Activated T-helper 1 cell treated with anti-CD3 and anti-CD28 coated beads, Interleukin-12 subunit alpha, Interleukin-12 subunit beta, Interleukin-2, Interleukin-4 antibody, amounts not matched to agents 30 ng/mL and 10 ng/mL and 1 ng/mL, durations not matched to agents 14 hours and 24 hours and 36 hours (primary cell): ENCODE measurements around the gene ACTA2. TPM values are rescaled to one million over a fixed set of nuclear protein-coding genes. Genes with fewer than 3 reads are reported as not detected.

Experiments
- DNase-seq: peaks from one replicate; pipeline ENCODE4 v3.0.0; 2021; ENCODE audit warnings: low spot score
- H3K27ac Mint-ChIP-seq: one replicate; pipeline ENCODE4 v1.8.0; 2021; ENCODE audit warnings: mild to moderate bottlenecking, mixed read lengths
- H3K27me3 Mint-ChIP-seq: one replicate; pipeline ENCODE4 v1.8.0; 2022; ENCODE audit warnings: mild to moderate bottlenecking, moderate library complexity, mixed read lengths; ENCODE audit not compliant: insufficient read depth
- H3K36me3 Mint-ChIP-seq: one replicate; pipeline ENCODE4 v1.8.0; 2021; ENCODE audit warnings: low read depth, mixed read lengths
- H3K4me1 Mint-ChIP-seq: one replicate; pipeline ENCODE4 v1.8.0; 2021; ENCODE audit warnings: low read depth, mixed read lengths
- H3K4me3 Mint-ChIP-seq: one replicate; pipeline ENCODE4 v1.8.0; 2021; ENCODE audit warnings: mild to moderate bottlenecking, moderate library complexity, mixed read lengths
- H3K9me3 Mint-ChIP-seq: one replicate; pipeline ENCODE4 v1.8.0; 2021; ENCODE audit warnings: mixed read lengths
- intact Hi-C: fragments of 100-400 bp; cut with micrococcal nuclease; formaldehyde crosslinking; loops from one replicate; pipeline ENCODE4 v1.15.1; 2024
- total RNA-seq: library from RNA; stranded (reverse); gene quantifications from 2 replicates; pipeline ENCODE4 v1.2.3, GENCODE V29; 2022

Gene ACTA2
- total RNA-seq, 1 donor from 2014 or later = 12.2 TPM

GRCh38 chr10:88979603-88980002, 27.0 kb upstream of the ACTA2 start:
- Mint-ChIP-seq H3K36me3 (peaks cover 15% of the 10 kb centered on the region), H3K4me3 (no peak overlapping the region), H3K9me3 (no peaks in the 10 kb centered on the region), H3K27ac (no peak overlapping the region), H3K27me3 (peaks cover 3% of the 10 kb centered on the region), H3K4me1 (peaks cover 24% of the 10 kb centered on the region)
- DNase-seq = no peak
- intact Hi-C loops = loop anchor here (10.0 kb wide), 1 partner anchor 665 kb away; the partner anchor contains the start of gene PANK1

DNA sequence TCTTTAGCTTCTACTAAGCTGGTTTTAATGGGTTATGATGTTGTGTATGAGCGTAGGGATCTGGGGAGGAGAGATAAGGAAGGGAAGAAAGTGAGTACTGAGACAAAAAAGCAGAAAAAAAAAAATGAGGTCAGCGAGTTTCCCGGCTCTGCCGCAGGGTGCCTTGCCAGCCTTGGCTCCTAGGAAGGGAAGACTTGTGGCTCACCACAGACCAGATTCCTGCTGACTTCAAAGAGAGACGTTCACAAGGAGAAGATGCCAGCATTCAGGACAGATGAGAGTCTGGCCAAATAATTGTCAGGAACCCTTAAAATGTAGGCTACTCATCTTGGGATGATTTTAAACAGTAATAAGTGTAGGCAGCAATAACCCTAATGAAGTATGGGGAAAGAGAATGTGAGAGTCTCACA, 26.6 kb upstream of the ACTA2 start:
- peaks cover 13% of the 10 kb centered on the region for H3K36me3 Mint-ChIP-seq
- intact Hi-C loops = no loop called here
- H3K9me3 Mint-ChIP-seq = no peaks in the 10 kb centered on the region
- DNase-seq = no peak
- H3K27ac Mint-ChIP-seq = no peak overlapping the region
- peaks cover 22% of the 10 kb centered on the region for H3K4me1 Mint-ChIP-seq
- H3K4me3 Mint-ChIP-seq = no peak overlapping the region
- peaks cover 3% of the 10 kb centered on the region for H3K27me3 Mint-ChIP-seq

DNA sequence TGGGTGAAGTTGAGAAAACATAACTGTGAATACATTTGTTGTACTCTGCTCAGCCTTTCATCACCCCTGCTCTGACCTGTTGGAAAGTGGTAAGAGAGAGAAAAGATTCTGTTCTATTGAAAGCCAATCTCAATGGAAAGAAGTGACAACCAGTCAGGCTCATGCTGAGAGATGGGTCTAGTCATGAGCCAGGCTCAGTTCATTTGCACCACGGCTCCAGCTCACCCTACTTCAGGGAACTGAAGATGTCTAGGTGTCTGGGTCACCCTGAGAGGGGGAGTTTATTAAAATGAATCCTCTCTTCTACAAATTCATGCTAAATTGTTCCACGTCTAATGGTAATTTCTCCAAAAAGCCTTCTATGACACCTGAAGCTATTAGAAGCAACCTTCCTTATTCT, 25.9 kb upstream of the ACTA2 start:
- H3K36me3 Mint-ChIP-seq = peaks cover 9% of the 10 kb centered on the region
- intact Hi-C loops = no loop called here
- no peaks in the 10 kb centered on the region for H3K9me3 Mint-ChIP-seq
- peaks cover 16% of the 10 kb centered on the region for H3K4me1 Mint-ChIP-seq
- DNase-seq = no peak
- no peak overlapping the region for H3K4me3 Mint-ChIP-seq
- H3K27me3 Mint-ChIP-seq = peaks cover 3% of the 10 kb centered on the region
- H3K27ac Mint-ChIP-seq = no peak overlapping the region

DNA sequence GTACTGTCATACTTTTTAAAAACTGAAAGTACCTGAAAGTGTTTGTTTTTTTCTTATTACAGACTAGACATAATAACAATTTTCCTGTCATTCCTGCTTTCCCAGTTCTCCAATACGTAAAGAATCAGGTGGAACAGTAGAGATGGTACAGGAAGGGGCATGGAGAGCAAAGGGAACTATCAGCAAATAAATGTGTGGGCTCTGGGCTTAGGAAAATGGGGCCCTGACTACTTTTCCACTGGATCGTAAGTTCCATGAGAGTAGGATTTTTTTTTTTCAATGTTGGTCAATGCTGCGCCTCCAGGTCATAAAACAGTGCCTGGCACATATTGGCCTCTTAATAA, 22.8 kb upstream of the ACTA2 start:
- DNase-seq = no peak
- Mint-ChIP-seq H3K27ac (peak overlapping the region; percentile 83), H3K9me3 (no peaks in the 10 kb centered on the region), H3K4me3 (peak overlapping the region; percentile 86), H3K27me3 (peaks cover 2% of the 10 kb centered on the region), H3K36me3 (peaks cover 2% of the 10 kb centered on the region), H3K4me1 (peaks cover 16% of the 10 kb centered on the region)
- intact Hi-C loops = loop anchor here (1.0 kb wide), 1 partner anchor 15 kb away; the partner anchor contains the start of gene FAS

- Mint-ChIP-seq H3K27me3 (peaks cover 3% of the 10 kb centered on the region), H3K4me3 (peak overlapping the region; percentile 86), H3K4me1 (peaks cover 16% of the 10 kb centered on the region), H3K27ac (peak overlapping the region; percentile 83), H3K36me3 (peaks cover 2% of the 10 kb centered on the region), H3K9me3 (no peaks in the 10 kb centered on the region)
- intact Hi-C loops = loop anchor here (1.0 kb wide), 1 partner anchor 16 kb away; the partner anchor contains the start of gene FAS
- no peak for DNase-seq
Observed at GRCh38 chr10:88974446-88975376, 22.1 kb upstream of the ACTA2 start.

- Mint-ChIP-seq H3K27ac (no peak overlapping the region), H3K4me3 (no peak overlapping the region), H3K27me3 (peaks cover 5% of the 10 kb centered on the region), H3K36me3 (peaks cover 2% of the 10 kb centered on the region), H3K4me1 (peaks cover 16% of the 10 kb centered on the region), H3K9me3 (no peaks in the 10 kb centered on the region)
- DNase-seq = no peak
- intact Hi-C loops = no loop called here
Observed at GRCh38 chr10:88974012-88974411, 21.4 kb upstream of the ACTA2 start.

DNA sequence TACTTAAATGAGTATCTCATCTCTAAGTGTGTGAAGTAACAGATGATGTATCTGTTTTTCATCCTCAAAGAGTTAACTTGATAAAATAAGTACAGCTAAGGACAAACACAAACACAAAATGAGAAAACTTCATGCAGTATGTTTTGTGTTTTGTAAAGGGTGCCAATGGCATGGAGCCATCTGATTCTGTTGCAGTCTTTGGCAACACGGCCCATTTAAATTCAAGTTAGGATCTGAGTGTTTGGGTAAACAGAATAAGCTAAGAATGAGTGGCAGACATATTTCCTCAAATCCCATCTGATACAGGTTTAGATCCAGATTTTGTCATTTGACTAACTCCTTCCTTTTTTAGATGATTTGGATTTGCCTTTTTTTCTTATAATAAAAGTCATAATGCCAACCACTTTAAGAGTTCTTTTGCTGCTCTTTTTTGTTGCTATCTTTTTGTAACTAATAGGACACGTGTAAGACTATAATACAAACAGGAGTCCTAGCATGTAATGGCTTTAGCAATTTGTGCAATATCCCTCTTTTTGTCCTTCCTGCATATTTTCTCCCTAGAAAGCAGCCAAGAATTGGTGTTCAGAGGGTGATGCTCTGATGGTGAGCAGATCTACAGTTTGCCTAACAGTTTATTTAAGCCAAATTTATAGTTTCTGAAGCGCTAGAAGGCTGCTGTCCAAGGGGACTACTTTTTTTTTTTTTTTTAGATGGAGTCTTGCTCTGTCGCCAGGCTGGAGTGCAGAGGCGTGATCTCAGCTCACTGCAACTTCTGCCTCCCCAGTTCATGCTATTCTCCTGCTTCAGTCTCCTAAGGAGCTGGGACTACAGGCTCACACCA, 18.9 kb upstream of the ACTA2 start:
- no peak overlapping the region for H3K4me3 Mint-ChIP-seq
- H3K4me1 Mint-ChIP-seq = peaks cover 16% of the 10 kb centered on the region
- no peak overlapping the region for H3K27ac Mint-ChIP-seq
- peaks cover 5% of the 10 kb centered on the region for H3K27me3 Mint-ChIP-seq
- no peaks in the 10 kb centered on the region for H3K9me3 Mint-ChIP-seq
- intact Hi-C loops = no loop called here
- no peak for DNase-seq
- no peaks in the 10 kb centered on the region for H3K36me3 Mint-ChIP-seq

- Mint-ChIP-seq H3K9me3 (no peaks in the 10 kb centered on the region), H3K27me3 (peaks cover 9% of the 10 kb centered on the region), H3K4me1 (no peaks in the 10 kb centered on the region), H3K36me3 (no peaks in the 10 kb centered on the region), H3K27ac (no peak overlapping the region), H3K4me3 (no peak overlapping the region)
- DNase-seq = no peak
- intact Hi-C loops = no loop called here
Observed at GRCh38 chr10:88968391-88968790, 15.8 kb upstream of the ACTA2 start.

DNA sequence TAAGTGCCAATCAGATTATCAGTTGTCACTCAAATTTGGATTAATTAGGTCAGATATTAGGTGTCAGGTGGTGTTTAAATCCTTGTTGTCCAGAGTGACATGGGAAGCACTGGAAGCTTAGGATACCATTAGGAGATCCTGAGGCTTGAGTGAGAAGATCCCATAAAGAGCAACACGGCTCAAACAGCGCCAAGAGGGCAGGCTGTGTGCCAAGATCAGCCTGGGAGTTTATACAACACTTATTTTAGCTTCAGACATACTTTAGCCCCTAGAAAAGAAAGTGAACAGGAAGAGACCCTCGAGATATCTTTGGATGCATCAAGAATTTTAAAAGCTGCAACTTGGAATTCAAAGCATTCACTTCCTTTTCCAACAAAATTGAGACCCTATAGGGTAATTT, 14.2 kb upstream of the ACTA2 start:
- no peak for DNase-seq
- peaks cover 11% of the 10 kb centered on the region for H3K4me1 Mint-ChIP-seq
- H3K36me3 Mint-ChIP-seq = no peaks in the 10 kb centered on the region
- no peak overlapping the region for H3K4me3 Mint-ChIP-seq
- H3K27ac Mint-ChIP-seq = no peak overlapping the region
- no peaks in the 10 kb centered on the region for H3K9me3 Mint-ChIP-seq
- intact Hi-C loops = no loop called here
- H3K27me3 Mint-ChIP-seq = peaks cover 8% of the 10 kb centered on the region

DNA sequence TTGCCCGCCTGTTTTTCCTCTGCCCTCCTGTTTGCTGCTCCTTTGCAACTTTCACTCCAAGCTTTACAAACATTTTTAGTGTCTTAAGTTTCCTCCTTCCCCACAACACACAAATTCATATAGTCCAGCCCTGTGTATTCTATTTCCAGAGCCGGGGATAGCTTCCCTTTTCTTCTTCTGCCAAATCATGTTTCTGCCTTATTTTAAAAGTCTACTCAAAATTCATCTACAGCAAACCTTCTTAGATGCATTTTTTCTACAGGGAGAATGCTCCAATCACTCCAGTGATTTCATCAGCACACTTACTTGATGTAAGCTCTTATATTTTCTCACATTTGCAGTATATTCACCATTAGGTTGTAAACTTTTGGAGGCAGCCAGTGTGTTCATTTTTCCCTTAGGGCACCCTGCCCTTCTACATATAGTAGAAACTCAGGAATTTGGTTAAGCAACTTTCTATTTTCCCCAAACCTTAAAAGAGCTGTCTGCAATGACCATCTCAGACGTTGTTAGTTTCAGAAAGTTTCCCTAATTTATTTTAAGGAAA, 12.4 kb upstream of the ACTA2 start:
- H3K27ac Mint-ChIP-seq = no peak overlapping the region
- no peaks in the 10 kb centered on the region for H3K36me3 Mint-ChIP-seq
- no peak overlapping the region for H3K4me3 Mint-ChIP-seq
- H3K27me3 Mint-ChIP-seq = peaks cover 12% of the 10 kb centered on the region
- no peak for DNase-seq
- H3K4me1 Mint-ChIP-seq = peaks cover 24% of the 10 kb centered on the region
- H3K9me3 Mint-ChIP-seq = no peaks in the 10 kb centered on the region
- intact Hi-C loops = no loop called here

DNA sequence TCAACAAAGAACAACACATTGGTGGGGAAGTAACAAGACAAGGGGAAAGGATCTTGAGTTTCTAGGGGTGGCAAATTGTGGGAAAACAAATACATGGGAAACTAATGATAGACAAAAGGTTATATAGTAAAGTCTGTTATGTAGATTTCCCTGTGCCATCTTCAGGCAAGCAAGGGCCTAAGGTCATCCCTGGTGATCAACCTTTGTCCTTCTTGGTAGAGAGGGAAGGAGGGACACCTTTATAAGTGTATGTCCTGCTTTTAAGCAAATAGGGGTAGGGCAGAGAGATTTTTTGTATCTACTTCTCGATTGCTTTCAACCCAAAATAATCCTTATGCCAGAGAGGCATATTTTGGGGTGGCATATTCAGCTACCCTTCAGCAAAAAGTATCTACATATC, 11.8 kb upstream of the ACTA2 start:
- H3K27ac Mint-ChIP-seq = no peak overlapping the region
- intact Hi-C loops = no loop called here
- no peaks in the 10 kb centered on the region for H3K36me3 Mint-ChIP-seq
- peaks cover 24% of the 10 kb centered on the region for H3K4me1 Mint-ChIP-seq
- peaks cover 13% of the 10 kb centered on the region for H3K27me3 Mint-ChIP-seq
- H3K4me3 Mint-ChIP-seq = no peak overlapping the region
- DNase-seq = no peak
- H3K9me3 Mint-ChIP-seq = no peaks in the 10 kb centered on the region

DNA sequence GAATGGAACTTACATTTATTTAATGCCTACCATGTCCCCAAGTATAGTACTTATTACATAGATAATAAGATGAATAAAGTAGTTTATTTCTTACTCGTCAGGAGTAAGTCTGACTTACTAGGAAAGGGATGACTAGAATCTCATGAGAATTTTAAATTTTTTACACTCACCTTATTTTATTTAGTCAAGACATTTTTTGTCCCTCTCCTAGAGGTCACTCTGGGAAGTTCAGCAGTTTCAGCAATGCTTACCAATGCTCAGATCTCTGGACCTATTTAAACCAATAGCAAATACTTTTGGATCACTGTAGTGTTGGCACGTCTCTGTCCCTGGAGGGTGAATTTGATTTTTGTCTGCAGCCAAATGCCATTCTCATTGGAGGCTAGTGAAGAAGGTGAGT, 10.7 kb upstream of the ACTA2 start:
- H3K27me3 Mint-ChIP-seq = peaks cover 13% of the 10 kb centered on the region
- no peak for DNase-seq
- peaks cover 24% of the 10 kb centered on the region for H3K4me1 Mint-ChIP-seq
- no peak overlapping the region for H3K4me3 Mint-ChIP-seq
- no peak overlapping the region for H3K27ac Mint-ChIP-seq
- no peaks in the 10 kb centered on the region for H3K36me3 Mint-ChIP-seq
- no peaks in the 10 kb centered on the region for H3K9me3 Mint-ChIP-seq
- intact Hi-C loops = no loop called here

DNA sequence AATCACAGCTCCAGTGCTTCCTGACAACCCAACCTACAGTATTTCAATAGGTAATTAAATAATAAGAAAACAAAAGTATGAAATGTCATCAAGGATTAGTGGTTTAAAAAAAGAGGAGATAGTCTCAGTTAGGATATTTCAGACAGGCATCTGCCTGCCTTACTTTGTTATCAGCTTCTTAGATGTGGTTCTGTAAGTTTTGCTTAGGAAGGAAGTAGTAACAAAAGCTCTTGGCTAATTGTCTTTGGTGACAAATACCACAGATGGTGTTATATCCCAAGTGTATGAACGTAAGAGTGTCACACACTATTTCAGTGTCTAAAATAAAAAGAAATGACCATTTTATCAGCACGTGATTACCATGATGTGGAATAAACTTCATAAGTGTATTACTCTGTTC, 9.8 kb upstream of the ACTA2 start:
- peaks cover 24% of the 10 kb centered on the region for H3K4me1 Mint-ChIP-seq
- H3K27me3 Mint-ChIP-seq = peaks cover 13% of the 10 kb centered on the region
- intact Hi-C loops = no loop called here
- H3K36me3 Mint-ChIP-seq = no peaks in the 10 kb centered on the region
- H3K4me3 Mint-ChIP-seq = no peak overlapping the region
- no peak for DNase-seq
- no peaks in the 10 kb centered on the region for H3K9me3 Mint-ChIP-seq
- H3K27ac Mint-ChIP-seq = no peak overlapping the region
